GM10266 (cell line): ENCODE measurements around the gene PITPNM1.

Source experiments
- DNase-seq: peaks from one replicate; pipeline ENCODE4 v3.0.0; 2012; ENCODE audit errors: extremely low spot score
- TF ChIP-seq, protein P1 (sequence below): IDR thresholded peaks from 2 replicates; pipeline ENCODE4 v1.5.1; 2012; ENCODE audit warnings: mild to moderate bottlenecking, low read depth; ENCODE audit not compliant: control insufficient read depth, insufficient read depth; ENCODE audit errors: missing control alignments

The PITPNM1 gene

DNA sequence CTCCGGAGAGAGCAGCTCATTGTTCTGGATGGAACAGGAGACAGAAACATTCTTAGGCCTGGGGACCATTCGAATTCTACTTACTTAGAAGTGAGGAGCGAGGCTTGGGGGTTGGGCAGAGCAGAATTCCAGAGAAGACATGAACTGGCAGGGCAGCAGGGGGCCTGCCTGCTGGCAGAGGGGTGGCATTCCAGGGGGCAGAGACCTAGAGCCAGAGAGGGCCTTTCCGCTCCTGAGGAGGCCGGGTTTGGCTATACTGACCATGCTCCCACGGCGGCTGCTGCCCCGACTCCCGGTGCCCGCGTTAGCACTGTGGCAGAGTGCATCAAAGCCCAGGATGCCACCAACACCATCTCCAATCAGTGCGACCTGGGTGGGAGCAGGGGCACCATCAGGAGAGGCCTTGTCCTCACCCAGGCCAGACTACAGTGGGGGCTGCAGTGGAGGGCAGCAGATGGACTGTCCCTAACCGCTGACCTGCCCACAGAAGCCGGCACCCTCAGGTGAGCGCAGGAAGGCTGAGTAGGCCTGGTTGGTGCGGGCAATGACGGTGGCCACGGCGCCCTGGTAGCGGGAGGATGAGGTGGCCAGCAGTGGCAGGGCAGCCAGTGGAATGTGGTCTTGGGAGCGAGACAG is 7.4 kb downstream of the PITPNM1 start:
- DNase-seq = no peak
- TF ChIP-seq, protein P1, sequence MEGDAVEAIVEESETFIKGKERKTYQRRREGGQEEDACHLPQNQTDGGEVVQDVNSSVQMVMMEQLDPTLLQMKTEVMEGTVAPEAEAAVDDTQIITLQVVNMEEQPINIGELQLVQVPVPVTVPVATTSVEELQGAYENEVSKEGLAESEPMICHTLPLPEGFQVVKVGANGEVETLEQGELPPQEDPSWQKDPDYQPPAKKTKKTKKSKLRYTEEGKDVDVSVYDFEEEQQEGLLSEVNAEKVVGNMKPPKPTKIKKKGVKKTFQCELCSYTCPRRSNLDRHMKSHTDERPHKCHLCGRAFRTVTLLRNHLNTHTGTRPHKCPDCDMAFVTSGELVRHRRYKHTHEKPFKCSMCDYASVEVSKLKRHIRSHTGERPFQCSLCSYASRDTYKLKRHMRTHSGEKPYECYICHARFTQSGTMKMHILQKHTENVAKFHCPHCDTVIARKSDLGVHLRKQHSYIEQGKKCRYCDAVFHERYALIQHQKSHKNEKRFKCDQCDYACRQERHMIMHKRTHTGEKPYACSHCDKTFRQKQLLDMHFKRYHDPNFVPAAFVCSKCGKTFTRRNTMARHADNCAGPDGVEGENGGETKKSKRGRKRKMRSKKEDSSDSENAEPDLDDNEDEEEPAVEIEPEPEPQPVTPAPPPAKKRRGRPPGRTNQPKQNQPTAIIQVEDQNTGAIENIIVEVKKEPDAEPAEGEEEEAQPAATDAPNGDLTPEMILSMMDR = no peak

DNA sequence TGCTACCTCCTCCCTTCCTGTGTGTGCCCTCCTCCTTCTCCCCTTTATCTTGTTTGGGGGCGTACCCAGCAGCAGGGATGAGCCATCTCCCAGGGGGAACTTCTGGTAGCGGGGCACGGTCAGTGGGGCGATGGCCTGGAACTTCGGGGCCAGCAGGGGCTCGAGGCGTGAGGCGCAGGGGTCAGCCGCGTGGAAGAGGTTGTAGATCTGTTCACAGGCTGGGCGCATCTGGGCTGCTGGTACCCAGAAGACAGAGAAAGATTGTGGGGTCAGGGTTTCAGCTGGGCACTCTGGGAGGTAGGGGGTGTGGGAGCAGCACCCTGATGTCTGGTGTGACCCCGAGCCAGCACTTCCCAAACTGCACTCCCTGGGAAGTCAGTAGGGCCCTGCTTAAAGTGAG is 9.1 kb downstream of the PITPNM1 start:
- TF ChIP-seq, protein P1 = no peak
- no peak for DNase-seq

DNA sequence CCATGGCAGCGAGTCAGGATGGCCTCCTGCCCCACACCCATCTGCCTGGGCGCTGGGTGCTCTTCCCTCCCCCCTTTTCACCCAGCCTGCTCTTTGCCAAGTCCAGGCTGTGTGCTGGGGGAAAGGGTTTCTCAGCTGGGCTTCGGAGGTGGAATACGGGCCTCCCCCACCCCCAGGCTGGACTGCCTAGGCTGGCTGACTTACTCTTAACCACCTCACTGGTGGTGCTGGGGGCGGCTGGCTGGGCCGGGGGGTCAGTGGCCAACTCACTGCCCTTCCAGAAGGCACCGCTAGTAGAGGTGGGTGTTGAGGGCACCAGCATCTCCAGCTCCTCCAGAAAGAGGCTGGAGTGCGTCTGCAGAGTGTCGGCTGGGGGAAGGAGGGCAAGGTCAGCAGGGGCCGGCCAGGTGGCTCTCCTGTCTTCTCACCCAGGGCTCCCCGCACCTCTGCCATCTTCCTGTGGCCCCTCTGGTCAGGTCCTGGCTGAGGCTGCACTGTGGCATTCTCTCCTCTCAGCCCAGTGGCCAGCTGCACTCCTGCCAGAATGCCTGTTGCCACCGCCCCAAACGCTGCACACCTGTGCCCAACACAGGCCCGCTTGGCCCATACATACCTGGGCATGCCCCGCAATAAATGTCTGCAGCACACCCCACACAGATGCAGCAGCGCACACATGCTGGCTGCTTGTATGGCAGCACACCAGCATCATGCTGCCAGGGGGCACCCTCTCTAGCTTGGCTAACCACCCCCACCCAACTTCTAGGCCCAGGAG is 9.7 kb downstream of the PITPNM1 start:
- DNase-seq = no peak
- TF ChIP-seq, protein P1 = no peak

DNA sequence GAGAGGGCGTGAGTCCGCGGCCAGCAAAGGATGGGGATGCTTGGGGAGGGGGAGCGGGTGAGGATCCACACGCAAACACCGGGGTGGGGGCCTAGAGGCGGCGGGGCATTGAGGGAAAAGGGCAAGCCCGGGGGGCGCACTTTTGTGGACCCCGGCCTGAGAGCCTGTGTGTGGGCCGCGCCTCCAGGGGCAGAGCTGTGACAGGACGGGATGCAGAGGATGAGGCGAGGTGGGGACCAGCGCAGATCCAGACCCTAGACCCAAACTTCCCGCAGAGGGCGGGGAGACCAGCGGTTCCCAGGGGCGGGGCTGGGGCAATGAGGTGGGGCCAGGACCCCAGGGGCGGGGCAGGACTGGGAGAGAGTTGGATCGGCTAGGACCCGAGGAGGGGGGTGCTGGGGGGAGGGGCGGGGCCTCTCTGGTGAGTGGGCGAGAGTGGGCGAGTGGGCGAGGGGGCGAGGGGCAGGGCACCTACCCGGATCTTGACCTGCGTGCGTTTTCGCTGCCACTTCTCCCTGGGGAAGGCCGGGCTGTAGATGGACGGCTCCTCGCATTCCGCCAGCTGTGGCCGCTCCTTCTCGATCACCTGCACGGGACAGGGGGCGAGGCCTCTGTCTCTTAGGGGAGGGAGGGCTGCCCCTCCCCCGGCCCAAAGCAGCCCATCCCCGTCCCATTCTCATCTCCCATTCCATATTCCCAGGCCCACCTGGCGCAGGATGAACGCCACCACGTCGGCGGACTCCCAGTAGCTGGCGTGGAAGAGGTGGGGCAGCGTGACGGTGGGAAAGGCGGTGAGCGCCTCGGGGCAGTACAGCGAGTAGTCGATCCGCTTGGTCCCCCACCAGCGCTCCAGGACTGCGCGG is 10.6 kb downstream of the PITPNM1 start:
- TF ChIP-seq, protein P1 = no peak
- DNase-seq = no peak

DNA sequence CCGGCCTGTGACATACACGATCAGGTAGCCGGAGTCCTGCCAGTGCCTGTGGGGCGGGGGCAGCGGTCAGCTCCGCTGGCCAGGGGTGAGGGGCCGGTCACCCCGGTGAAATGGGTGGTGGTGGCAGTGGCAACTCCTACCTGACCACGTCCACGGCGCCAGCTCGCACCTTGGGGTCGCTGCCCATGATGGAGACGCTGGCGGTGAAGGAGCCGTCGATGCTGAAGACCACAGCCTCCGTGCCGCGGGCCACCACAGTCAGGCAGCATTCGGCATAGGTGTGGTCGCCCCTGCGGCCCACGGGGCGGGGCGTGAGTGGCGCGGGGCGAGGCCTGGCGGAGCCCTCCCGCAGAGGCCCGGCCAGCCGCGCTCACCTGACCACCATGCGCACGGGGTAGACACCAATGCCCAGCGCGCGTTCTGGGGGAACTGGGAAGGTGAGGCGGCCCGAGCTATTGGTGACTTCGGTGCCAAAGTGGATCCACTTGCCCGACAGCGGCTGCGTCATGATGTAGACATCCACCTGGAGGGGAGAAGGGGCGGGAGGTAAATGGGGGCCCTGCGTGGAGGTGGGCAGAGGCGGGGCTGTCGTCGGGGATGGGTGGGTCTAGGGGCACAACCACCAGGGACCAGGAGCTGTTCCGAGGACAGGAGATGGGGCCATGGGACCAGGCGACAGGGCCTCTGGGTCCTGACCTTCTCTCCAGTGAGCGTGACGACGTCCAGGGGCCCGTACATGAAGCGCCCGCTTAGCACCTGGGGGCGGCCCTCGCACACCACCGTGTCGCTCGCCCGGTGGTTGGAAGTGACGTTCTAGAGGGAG is 11.4 kb downstream of the PITPNM1 start:
- TF ChIP-seq, protein P1 = no peak
- no peak for DNase-seq

DNA sequence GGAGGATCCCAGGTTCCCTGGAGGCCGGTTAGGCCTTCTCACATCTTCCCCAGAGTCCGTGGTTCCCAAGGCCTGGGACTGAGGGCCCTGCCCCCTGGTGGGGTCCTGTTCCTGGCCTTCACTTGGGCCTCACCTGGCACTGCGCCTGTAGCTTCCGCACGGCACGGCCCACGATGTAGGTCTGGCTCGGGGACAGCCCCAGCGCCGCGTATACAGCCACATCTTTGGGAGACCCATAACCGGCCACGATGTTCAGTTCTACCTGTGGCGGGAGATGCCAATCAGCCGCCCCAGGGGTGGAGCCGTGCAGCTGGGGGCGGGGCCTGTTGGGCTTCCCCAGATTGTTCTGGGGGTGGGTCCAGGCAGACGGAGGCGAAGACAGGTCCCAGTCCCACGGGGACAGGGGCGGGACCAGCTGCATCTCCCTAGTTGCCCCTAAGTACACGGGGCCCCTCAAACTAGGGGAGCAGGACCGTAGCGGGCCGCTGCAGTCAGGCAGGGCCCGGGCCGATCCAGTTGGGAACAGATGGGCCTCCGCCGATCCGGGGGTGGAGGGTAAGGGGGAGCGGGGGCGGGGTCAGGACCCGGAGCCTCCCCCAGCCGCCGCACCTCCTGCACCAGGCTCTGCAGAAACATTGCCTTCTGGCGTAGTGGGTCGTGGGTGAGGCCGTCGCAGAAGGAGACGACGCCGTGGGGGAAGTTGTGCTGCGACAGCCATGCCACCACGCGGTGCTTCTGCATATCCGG is 12.2 kb downstream of the PITPNM1 start:
- TF ChIP-seq, protein P1 = no peak
- DNase-seq = peak; percentile 50
